ENCODE data around the gene EXOC6B. TPM values are rescaled to one million over a fixed set of nuclear protein-coding genes. Genes with fewer than 3 reads are reported as not detected.

The EXOC6B gene
- total and polyA plus RNA-seq, 7 donors: 4.4 to 26.8 (median 14.1) TPM

DNA sequence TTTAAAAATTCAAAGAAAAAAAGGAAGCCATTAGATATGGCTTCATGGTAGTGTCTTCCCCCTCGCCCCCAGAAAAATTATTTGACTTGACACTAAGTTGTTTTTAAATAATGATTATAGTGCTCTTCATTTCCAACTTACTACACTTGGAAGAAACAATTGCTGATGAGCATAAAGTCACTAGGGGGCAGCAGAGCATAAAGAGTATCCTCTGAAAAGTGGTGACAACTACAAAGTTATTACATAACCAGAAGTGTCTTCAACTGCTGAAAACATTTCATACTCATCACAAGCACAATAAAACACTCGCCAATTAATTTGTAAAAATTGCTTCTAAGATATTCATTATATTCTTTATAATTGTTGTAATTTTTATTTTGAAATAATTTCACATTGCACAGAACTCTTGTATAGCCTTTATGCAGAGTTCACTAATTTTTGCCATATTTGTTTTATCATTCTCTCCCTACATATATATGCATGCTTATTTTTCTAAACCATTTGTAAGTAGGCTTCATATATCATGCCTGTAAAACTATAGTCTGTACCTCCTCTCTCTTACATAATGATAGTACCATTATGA lies 54.9 kb downstream of the EXOC6B start:
- H3K27ac ChIP-seq: no peak overlapping the region
- intact Hi-C loops (cut with DNase I): loop anchor here (1.0 to 10.0 kb wide), 4 partner anchors 54 to 404 kb away; partner anchors contain the start of gene EXOC6B (in 1 of the 2)
- H3K4me3 ChIP-seq: no peak overlapping the region
- no peaks in the 10 kb centered on the region for H3K4me1 ChIP-seq
- H3K36me3 ChIP-seq (ENCODE audit: insufficient read depth in 1 of 2, low read depth in 1 of 2): no peaks in the 10 kb centered on the region
- TF ChIP-seq, protein P1, sequence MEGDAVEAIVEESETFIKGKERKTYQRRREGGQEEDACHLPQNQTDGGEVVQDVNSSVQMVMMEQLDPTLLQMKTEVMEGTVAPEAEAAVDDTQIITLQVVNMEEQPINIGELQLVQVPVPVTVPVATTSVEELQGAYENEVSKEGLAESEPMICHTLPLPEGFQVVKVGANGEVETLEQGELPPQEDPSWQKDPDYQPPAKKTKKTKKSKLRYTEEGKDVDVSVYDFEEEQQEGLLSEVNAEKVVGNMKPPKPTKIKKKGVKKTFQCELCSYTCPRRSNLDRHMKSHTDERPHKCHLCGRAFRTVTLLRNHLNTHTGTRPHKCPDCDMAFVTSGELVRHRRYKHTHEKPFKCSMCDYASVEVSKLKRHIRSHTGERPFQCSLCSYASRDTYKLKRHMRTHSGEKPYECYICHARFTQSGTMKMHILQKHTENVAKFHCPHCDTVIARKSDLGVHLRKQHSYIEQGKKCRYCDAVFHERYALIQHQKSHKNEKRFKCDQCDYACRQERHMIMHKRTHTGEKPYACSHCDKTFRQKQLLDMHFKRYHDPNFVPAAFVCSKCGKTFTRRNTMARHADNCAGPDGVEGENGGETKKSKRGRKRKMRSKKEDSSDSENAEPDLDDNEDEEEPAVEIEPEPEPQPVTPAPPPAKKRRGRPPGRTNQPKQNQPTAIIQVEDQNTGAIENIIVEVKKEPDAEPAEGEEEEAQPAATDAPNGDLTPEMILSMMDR (IDR thresholded peaks at IDR 0.05): peak; percentile 91
- peak; percentile 62 to 88 (median 74) for ATAC-seq
- WGBS, 3 donors: 3 to 6% (median 3%) methylated on average over 2 of the region's 2 CpGs
- no peak for DNase-seq
- no peaks in the 10 kb centered on the region for H3K27me3 ChIP-seq (ENCODE audit: insufficient read depth in 3 of 3, low read length in 2 of 3)
- H3K9me3 ChIP-seq: no peaks in the 10 kb centered on the region

DNA sequence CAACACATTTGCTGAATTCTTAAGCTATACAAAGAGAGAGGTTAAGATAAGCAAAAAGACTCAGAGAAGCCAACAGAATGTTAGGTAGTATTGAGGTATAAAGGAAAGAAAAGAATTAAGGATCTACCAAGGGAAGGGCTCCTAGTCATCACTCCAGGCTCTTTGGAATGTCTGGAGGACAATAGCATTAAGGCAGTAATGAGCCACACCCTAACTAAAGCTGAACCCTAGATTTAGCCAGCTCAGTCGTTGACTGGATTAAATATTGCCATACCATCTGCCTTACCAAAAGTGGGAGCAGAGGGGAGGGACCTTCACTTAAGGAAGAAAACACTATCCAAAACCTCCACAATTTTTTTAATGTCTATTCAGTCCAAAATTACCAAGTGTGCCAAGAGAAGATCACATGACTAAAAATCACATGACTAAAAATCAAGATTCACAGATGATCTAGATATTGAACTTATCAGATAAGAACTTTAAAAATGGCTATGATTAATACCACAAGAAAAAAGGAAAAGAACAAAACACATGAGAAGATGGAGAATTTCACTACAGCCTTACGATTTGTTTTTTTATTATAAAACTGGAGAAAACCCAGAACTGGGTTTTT lies 59.7 kb downstream of the EXOC6B start:
- Histone ChIP-seq H3K27ac (no peak overlapping the region), H3K27me3 (ENCODE audit: insufficient read depth in 3 of 3, low read length in 2 of 3) (no peaks in the 10 kb centered on the region), H3K36me3 (ENCODE audit: insufficient read depth in 1 of 2, low read depth in 1 of 2) (no peaks in the 10 kb centered on the region), H3K4me3 (no peak overlapping the region), H3K4me1 (no peaks in the 10 kb centered on the region), H3K9me3 (peaks cover 13% of the 10 kb centered on the region)
- TF ChIP-seq, protein P1 (IDR thresholded peaks at IDR 0.05): no peak
- intact Hi-C loops (cut with DNase I): loop anchor here in 1 of 2 donors (2.0 kb wide), 1 partner anchor 47 kb away; no protein-coding TSS in a partner anchor
- no peak for ATAC-seq
- no peak for DNase-seq
- WGBS, 3 donors: 61 to 81% (median 74%) methylated on average over 2 of the region's 2 CpGs

DNA sequence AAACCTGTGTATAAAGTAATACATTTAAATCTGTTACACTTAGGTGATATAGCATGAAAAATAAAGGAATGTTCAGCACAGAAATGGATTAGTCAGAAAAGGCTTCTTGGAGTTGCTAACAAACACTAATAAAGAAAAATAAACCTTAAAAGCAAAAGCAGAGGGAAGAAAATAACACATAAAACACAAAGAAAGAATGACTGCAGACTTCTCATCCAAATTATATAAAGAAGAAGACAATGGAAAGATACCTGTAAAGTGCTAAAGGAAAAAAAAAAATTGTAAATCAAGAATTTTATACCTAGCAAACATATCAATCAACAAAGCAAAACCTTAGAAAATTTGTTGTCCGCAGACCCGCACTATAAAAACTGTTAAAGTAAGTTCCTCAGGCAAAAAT lies 63.6 kb downstream of the EXOC6B start:
- Histone ChIP-seq H3K27me3 (ENCODE audit: insufficient read depth in 3 of 3, low read length in 2 of 3) (no peaks in the 10 kb centered on the region), H3K9me3 (peaks cover 13% of the 10 kb centered on the region), H3K4me1 (no peaks in the 10 kb centered on the region), H3K4me3 (no peak overlapping the region), H3K36me3 (ENCODE audit: insufficient read depth in 1 of 2, low read depth in 1 of 2) (no peaks in the 10 kb centered on the region), H3K27ac (no peak overlapping the region)
- intact Hi-C loops (cut with DNase I): no loop called here
- 100% methylated on average over 2 of the region's 2 CpGs for WGBS, 3 donors
- no peak for ATAC-seq
- TF ChIP-seq, protein P1 (IDR thresholded peaks at IDR 0.05): no peak
- DNase-seq: no peak

DNA sequence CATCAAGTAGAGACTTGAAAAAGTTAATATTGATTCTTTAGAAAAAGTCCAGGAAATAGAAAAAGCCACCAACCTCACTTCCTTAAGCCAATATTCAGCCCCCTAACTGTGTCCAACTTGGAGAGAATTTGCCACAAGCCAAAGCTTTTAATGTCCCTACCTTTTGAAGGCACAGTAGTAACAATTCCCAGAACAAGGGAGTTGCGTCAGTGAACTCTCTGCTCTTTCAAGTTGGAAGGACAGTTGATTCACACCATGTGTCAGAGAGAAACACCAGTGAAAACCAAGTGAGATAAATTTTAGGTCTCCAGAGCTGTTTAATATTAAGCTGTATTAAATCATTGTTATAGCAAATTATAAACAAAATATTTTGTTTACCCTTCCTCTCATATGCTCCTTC lies 66.1 kb downstream of the EXOC6B start:
- Histone ChIP-seq H3K27ac (no peak overlapping the region), H3K27me3 (ENCODE audit: insufficient read depth in 3 of 3, low read length in 2 of 3) (no peaks in the 10 kb centered on the region), H3K9me3 (peaks cover 13% of the 10 kb centered on the region), H3K4me3 (no peak overlapping the region), H3K36me3 (ENCODE audit: insufficient read depth in 1 of 2, low read depth in 1 of 2) (no peaks in the 10 kb centered on the region), H3K4me1 (peaks cover 4% of the 10 kb centered on the region)
- ATAC-seq (no peak), DNase-seq (no peak)
- WGBS, 3 donors: 87 to 100% (median 95%) methylated on average over 1 of the region's 1 CpG
- TF ChIP-seq, protein P1 (IDR thresholded peaks at IDR 0.05): no peak
- intact Hi-C loops (cut with DNase I): no loop called here
